MM.1S (cell line): ENCODE results near the gene SAMMSON.

Experiments
- DNase-seq: peaks from one replicate; pipeline ENCODE4 v3.0.0-alpha.2; 2015
- H2AFZ ChIP-seq: fragments of 300-600 bp; sonication (generic); 2 replicates; pipeline ENCODE4 v1.6.0; 2016; ENCODE audit warnings: antibody characterized with exemption, low read length
- H3F3A ChIP-seq: fragments of 300-600 bp; sonication (generic); 2 replicates; pipeline ENCODE4 v1.6.1; 2016; ENCODE audit warnings: mild to moderate bottlenecking, antibody characterized with exemption, low read length, moderate library complexity, mixed read lengths; ENCODE audit not compliant: insufficient read depth
- H3K27ac ChIP-seq: fragments of 300-600 bp; sonication (generic); 2 replicates; pipeline ENCODE4 v1.5.1; 2016; ENCODE audit warnings: mild to moderate bottlenecking, low read length
- H3K27me3 ChIP-seq: fragments of 300-600 bp; sonication (generic); replicated peaks from 2 replicates; pipeline ENCODE4 v1.6.0; 2016; ENCODE audit warnings: low read length; ENCODE audit not compliant: insufficient read depth
- H3K36me3 ChIP-seq: fragments of 300-600 bp; sonication (generic); replicated peaks from 2 replicates; pipeline ENCODE4 v1.6.1; 2016; ENCODE audit warnings: mild to moderate bottlenecking, low read length, mixed read lengths; ENCODE audit not compliant: insufficient read depth
- H3K4me1 ChIP-seq: fragments of 300-600 bp; sonication (generic); 2 replicates; pipeline ENCODE4 v1.6.1; 2016; ENCODE audit warnings: low read length, mixed read lengths
- H3K4me2 ChIP-seq: fragments of 300-600 bp; sonication (generic); 2 replicates; pipeline ENCODE4 v1.6.0; 2016; ENCODE audit warnings: low read depth, low read length
- H3K4me3 ChIP-seq: fragments of 300-600 bp; sonication (generic); 2 replicates; pipeline ENCODE4 v1.5.1; 2016; ENCODE audit warnings: low read length, mixed read lengths
- H3K79me2 ChIP-seq: fragments of 300-600 bp; sonication (generic); 2 replicates; pipeline ENCODE4 v1.6.1; 2016; ENCODE audit warnings: mixed run types, low read length, mixed read lengths
- H3K9ac ChIP-seq: fragments of 300-600 bp; sonication (generic); 2 replicates; pipeline ENCODE4 v1.6.1; 2016; ENCODE audit warnings: low read length, mixed read lengths
- H3K9me2 ChIP-seq: fragments of 300-600 bp; sonication (generic); replicated peaks from 2 replicates; pipeline ENCODE4 v1.6.1; 2016; ENCODE audit warnings: mild to moderate bottlenecking, low read length, mixed read lengths; ENCODE audit not compliant: insufficient read depth
- H3K9me3 ChIP-seq: fragments of 300-600 bp; sonication (generic); replicated peaks from 2 replicates; pipeline ENCODE4 v1.6.1; 2016; ENCODE audit warnings: mild to moderate bottlenecking, low read length, mixed read lengths; ENCODE audit not compliant: insufficient read depth
- H4K20me1 ChIP-seq: fragments of 300-600 bp; sonication (generic); 2 replicates; pipeline ENCODE4 v1.6.1; 2016; ENCODE audit warnings: mild to moderate bottlenecking, low read length, moderate library complexity, mixed read lengths; ENCODE audit not compliant: insufficient read depth
- EZH2 ChIP-seq: fragments of 300-600 bp; sonication (generic); optimal IDR thresholded peaks from 2 replicates; pipeline ENCODE3; 2017; ENCODE audit warnings: low read depth, mild to moderate bottlenecking, antibody characterized with exemption, low read length, mixed read lengths
- EZH2phosphoT487 ChIP-seq: fragments of 300-600 bp; sonication (generic); IDR thresholded peaks from 2 replicates; pipeline ENCODE4 v1.6.1; 2018; ENCODE audit warnings: antibody characterized with exemption, low read length
- TF ChIP-seq, protein P1 (sequence below): fragments of 300-600 bp; sonication (generic); IDR thresholded peaks from 2 replicates; pipeline ENCODE4 v1.5.1; 2016; ENCODE audit warnings: antibody characterized with exemption, low read length, mixed read lengths

The SAMMSON gene

DNA sequence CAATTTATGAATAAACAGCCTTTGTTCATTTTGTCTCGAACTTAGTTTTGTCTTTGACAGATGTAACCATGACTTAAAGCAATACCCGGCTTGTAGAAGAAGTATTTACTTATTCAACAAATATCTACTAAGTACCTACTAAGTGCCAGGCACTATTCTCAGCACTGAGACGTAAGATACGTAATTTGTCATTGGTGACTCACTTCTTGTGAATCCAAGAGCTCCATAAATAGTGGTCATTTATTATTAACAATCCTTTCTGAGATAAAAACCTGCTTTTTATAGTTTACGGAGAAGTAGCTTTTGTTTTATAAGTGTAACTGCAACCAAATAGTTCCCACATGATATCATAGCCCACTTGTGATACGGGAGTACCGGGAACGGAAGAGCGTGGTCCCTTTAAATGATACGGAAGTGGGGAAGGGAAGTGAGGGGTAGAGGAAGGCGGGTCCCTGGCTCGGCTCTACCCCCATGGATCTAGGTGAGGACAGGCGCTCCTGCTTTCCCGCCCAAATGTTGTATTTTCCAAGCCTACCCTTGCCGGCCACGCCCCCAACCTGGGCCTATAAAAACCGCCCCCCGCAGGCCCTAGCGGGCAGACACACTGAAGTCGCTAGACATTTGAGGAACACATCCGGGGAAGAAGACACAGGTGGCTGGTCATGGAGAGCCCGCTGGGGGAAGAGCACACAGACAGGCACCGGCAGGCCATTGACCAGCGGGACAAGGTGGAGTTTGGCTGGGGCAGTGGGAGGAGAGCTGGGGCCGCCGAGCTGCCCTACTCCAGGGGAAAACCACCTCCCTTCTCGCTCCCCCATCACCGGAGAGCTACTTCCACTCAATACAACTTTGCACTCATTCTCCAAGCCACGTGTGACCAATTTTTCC lies at the start of gene SAMMSON:
TSS of gene SAMMSON (plus strand) at position 594 of the 888 bp plus-strand sequence.
- DNase-seq = no peak
- no peak within 1 kb of the TSS for H2AFZ ChIP-seq
- no peak within 1 kb of the TSS for H3K9ac ChIP-seq
- no peak within 1 kb of the TSS for H3K4me2 ChIP-seq
- H3K27me3 ChIP-seq = no peaks in the 10 kb centered on the region
- no peak within 1 kb of the TSS for H3K27ac ChIP-seq
- TF ChIP-seq EZH2 (no peak), EZH2phosphoT487 (no peak)
- TF ChIP-seq, protein P1, sequence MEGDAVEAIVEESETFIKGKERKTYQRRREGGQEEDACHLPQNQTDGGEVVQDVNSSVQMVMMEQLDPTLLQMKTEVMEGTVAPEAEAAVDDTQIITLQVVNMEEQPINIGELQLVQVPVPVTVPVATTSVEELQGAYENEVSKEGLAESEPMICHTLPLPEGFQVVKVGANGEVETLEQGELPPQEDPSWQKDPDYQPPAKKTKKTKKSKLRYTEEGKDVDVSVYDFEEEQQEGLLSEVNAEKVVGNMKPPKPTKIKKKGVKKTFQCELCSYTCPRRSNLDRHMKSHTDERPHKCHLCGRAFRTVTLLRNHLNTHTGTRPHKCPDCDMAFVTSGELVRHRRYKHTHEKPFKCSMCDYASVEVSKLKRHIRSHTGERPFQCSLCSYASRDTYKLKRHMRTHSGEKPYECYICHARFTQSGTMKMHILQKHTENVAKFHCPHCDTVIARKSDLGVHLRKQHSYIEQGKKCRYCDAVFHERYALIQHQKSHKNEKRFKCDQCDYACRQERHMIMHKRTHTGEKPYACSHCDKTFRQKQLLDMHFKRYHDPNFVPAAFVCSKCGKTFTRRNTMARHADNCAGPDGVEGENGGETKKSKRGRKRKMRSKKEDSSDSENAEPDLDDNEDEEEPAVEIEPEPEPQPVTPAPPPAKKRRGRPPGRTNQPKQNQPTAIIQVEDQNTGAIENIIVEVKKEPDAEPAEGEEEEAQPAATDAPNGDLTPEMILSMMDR = no peak
- no peaks in the 10 kb centered on the region for H3K9me2 ChIP-seq
- no peaks in the 10 kb centered on the region for H3K4me1 ChIP-seq
- no peaks in the 10 kb centered on the region for H3K79me2 ChIP-seq
- H3K36me3 ChIP-seq = no peaks in the 10 kb centered on the region
- no peaks in the 10 kb centered on the region for H3F3A ChIP-seq
- H4K20me1 ChIP-seq = no peaks in the 10 kb centered on the region
- H3K4me3 ChIP-seq = no peak within 1 kb of the TSS
- no peaks in the 10 kb centered on the region for H3K9me3 ChIP-seq

DNA sequence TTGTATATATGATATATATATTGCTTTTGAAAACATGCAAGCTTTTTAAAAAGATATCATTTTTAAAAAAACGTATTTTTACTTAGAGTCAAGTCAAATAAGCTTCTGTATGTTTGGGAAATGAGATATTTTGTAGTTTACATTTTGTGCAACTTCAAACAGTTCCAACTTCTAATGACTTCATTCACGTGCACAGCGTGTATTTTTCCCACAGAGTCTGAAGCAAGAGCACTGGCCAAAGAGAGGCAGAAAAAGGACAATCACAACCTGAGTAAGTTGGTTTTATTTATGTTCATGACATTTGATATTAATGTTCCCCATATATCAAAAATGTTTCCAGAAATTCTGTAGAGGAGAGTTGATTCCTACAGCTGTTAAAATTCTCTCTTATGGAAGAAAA lies 47.9 kb upstream of the SAMMSON start:
- no peaks in the 10 kb centered on the region for H3K4me1 ChIP-seq
- no peak overlapping the region for H2AFZ ChIP-seq
- H3K27me3 ChIP-seq = no peaks in the 10 kb centered on the region
- no peaks in the 10 kb centered on the region for H3K79me2 ChIP-seq
- H4K20me1 ChIP-seq = no peaks in the 10 kb centered on the region
- TF ChIP-seq, protein P1 = no peak
- TF ChIP-seq EZH2phosphoT487 (no peak), EZH2 (no peak)
- H3K4me2 ChIP-seq = no peak overlapping the region
- no peaks in the 10 kb centered on the region for H3K9me3 ChIP-seq
- no peak for DNase-seq
- no peaks in the 10 kb centered on the region for H3K36me3 ChIP-seq
- H3K9me2 ChIP-seq = no peaks in the 10 kb centered on the region
- no peak overlapping the region for H3K4me3 ChIP-seq
- H3F3A ChIP-seq = no peaks in the 10 kb centered on the region
- no peak overlapping the region for H3K9ac ChIP-seq
- H3K27ac ChIP-seq = no peak overlapping the region

DNA sequence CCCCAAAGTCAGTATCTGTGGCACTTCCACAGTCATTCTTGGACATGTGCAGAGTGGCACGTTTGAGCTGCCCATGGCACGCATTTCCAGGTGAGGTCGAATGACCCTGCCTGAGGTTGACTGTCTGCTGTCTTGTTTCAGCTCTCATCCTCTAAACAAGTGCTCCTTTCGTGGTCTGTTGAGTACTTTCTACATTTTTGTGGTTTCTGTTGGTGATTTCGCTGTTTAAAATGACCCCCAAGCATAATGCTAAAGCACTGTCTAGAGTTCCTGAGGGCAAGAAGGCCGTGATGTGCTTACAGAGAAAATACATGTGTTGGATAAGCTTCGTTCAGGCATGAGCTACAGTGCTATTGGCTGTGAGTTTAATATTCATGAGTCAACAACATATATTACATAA lies 40.0 kb upstream of the SAMMSON start:
- Histone ChIP-seq H3K27ac (no peak overlapping the region), H3K4me1 (no peaks in the 10 kb centered on the region), H3K9ac (no peak overlapping the region), H3K36me3 (no peaks in the 10 kb centered on the region; the same call in 1 of the 2 replicates), H3K27me3 (no peaks in the 10 kb centered on the region), H3K79me2 (no peaks in the 10 kb centered on the region), H3K4me2 (no peak overlapping the region), H3F3A (no peaks in the 10 kb centered on the region), H4K20me1 (no peaks in the 10 kb centered on the region), H3K4me3 (no peak overlapping the region), H3K9me3 (no peaks in the 10 kb centered on the region), H3K9me2 (no peaks in the 10 kb centered on the region), H2AFZ (no peak overlapping the region)
- TF ChIP-seq, protein P1 = no peak
- DNase-seq = no peak
